GM23338 (cell line): ENCODE results near the gene CUX1. TPM values are rescaled to one million over a fixed set of nuclear protein-coding genes. Genes with fewer than 3 reads are reported as not detected.

Experiments used
- ATAC-seq: fragments of 200-7000 bp; cut with Tn5 transposase; 3 replicates; pipeline ENCODE4 v1.9.1; 2020
- DNase-seq: peaks from one replicate; pipeline ENCODE4 v3.0.0-alpha.2; 2015; ENCODE audit warnings: low spot score
- H2AFZ ChIP-seq: fragments of 200-600 bp; sonication (generic); 2 replicates; pipeline ENCODE4 v1.8.0; 2016; ENCODE audit warnings: antibody characterized with exemption, mild to moderate bottlenecking, moderate library complexity
- H3F3A ChIP-seq: fragments of 200-600 bp; sonication (generic); replicated peaks from 2 replicates; pipeline ENCODE4 v1.8.0; 2017; ENCODE audit warnings: antibody characterized with exemption, mixed run types, low read depth
- H3K27ac ChIP-seq: fragments of 200-600 bp; sonication (generic); 2 replicates; pipeline ENCODE4 v1.6.1; 2016; ENCODE audit warnings: low read depth
- H3K27me3 ChIP-seq: fragments of 200-600 bp; sonication (generic); 2 replicates; pipeline ENCODE4 v1.8.0; 2016; ENCODE audit warnings: mild to moderate bottlenecking, mixed run types, moderate library complexity; ENCODE audit not compliant: insufficient read depth
- H3K36me3 ChIP-seq: fragments of 200-600 bp; sonication (generic); 2 replicates; pipeline ENCODE4 v1.8.0; 2016; ENCODE audit warnings: mild to moderate bottlenecking; ENCODE audit not compliant: insufficient read depth
- H3K4me1 ChIP-seq: fragments of 200-600 bp; sonication (generic); 2 replicates; pipeline ENCODE4 v1.8.0; 2016; ENCODE audit warnings: mild to moderate bottlenecking, moderate library complexity; ENCODE audit not compliant: insufficient read depth
- H3K4me2 ChIP-seq: fragments of 200-600 bp; sonication (generic); 2 replicates; pipeline ENCODE4 v1.7.1; 2017; ENCODE audit warnings: mixed run types
- H3K4me3 ChIP-seq: fragments of 200-600 bp; sonication (generic); 2 replicates; pipeline ENCODE4 v1.6.1; 2016; ENCODE audit warnings: mixed run types
- H3K79me2 ChIP-seq: fragments of 200-600 bp; sonication (generic); replicated peaks from 2 replicates; pipeline ENCODE4 v1.8.0; 2017; ENCODE audit warnings: mild to moderate bottlenecking; ENCODE audit not compliant: insufficient read depth
- H3K9me2 ChIP-seq: fragments of 200-600 bp; sonication (generic); 2 replicates; pipeline ENCODE4 v1.8.0; 2017; ENCODE audit not compliant: insufficient read depth
- H4K20me1 ChIP-seq: fragments of 200-600 bp; sonication (generic); replicated peaks from 2 replicates; pipeline ENCODE4 v1.8.0; 2017; ENCODE audit warnings: mild to moderate bottlenecking; ENCODE audit not compliant: insufficient read depth
- H3K27ac Mint-ChIP-seq: 2 replicates; pipeline ENCODE4 v1.8.0; 2020; ENCODE audit warnings: inconsistent platforms, mild to moderate bottlenecking, moderate library complexity, mixed read lengths
- H3K27me3 Mint-ChIP-seq: 3 replicates; pipeline ENCODE4 v1.8.0; 2022; ENCODE audit warnings: low read depth, mild to moderate bottlenecking, moderate library complexity, mixed read lengths, inconsistent platforms; ENCODE audit not compliant: insufficient read depth, poor library complexity
- H3K36me3 Mint-ChIP-seq: 3 replicates; pipeline ENCODE4 v1.8.0; 2021; ENCODE audit warnings: low read depth, mild to moderate bottlenecking, inconsistent platforms, moderate library complexity, mixed read lengths
- H3K4me1 Mint-ChIP-seq: 3 replicates; pipeline ENCODE4 v1.8.0; 2020; ENCODE audit warnings: mild to moderate bottlenecking, inconsistent platforms, mixed read lengths
- H3K4me3 Mint-ChIP-seq: 3 replicates; pipeline ENCODE4 v1.8.0; 2021; ENCODE audit warnings: moderate library complexity, mild to moderate bottlenecking, inconsistent platforms, mixed read lengths
- H3K9me3 Mint-ChIP-seq: 3 replicates; pipeline ENCODE4 v1.8.0; 2020; ENCODE audit warnings: moderate library complexity, mild to moderate bottlenecking, inconsistent platforms, mixed read lengths
- CREB1 ChIP-seq: fragments of 250-450 bp; sonication (Bioruptor Pico); IDR thresholded peaks from 2 replicates; pipeline ENCODE4 v1.5.0; 2020; ENCODE audit warnings: low read depth, mild to moderate bottlenecking, moderate library complexity
- EZH2 ChIP-seq: fragments of 200-600 bp; sonication (generic); IDR thresholded peaks from one replicate; pipeline ENCODE4 v1.8.0; 2017; ENCODE audit warnings: antibody characterized with exemption, mild to moderate bottlenecking, low read depth; ENCODE audit not compliant: unreplicated experiment
- EZH2phosphoT487 ChIP-seq: fragments of 200-600 bp; sonication (generic); IDR thresholded peaks from one replicate; pipeline ENCODE4 v1.8.1; 2018; ENCODE audit warnings: antibody characterized with exemption; ENCODE audit not compliant: unreplicated experiment
- JUNB ChIP-seq: IDR thresholded peaks from one replicate; pipeline ENCODE4 v1.6.1; 2016; ENCODE audit warnings: antibody characterized with exemption; ENCODE audit not compliant: unreplicated experiment
- NANOG ChIP-seq: IDR thresholded peaks from 2 replicates; pipeline ENCODE4 v1.6.1; 2016; ENCODE audit warnings: antibody characterized with exemption, borderline replicate concordance
- POLR2AphosphoS5 ChIP-seq: IDR thresholded peaks from 2 replicates; pipeline ENCODE4 v1.6.1; 2016; ENCODE audit warnings: antibody characterized with exemption, low read depth
- STAT1 ChIP-seq: IDR thresholded peaks from one replicate; pipeline ENCODE4 v1.6.1; 2016; ENCODE audit warnings: antibody characterized with exemption; ENCODE audit not compliant: unreplicated experiment
- ZNF114 ChIP-seq: fragments of 250-450 bp; sonication (Bioruptor Pico); IDR thresholded peaks from 2 replicates; pipeline ENCODE4 v1.5.0; 2020; ENCODE audit warnings: mild to moderate bottlenecking, moderate library complexity
- ZNF331 ChIP-seq: fragments of 250-450 bp; sonication (Bioruptor Pico); IDR thresholded peaks from 2 replicates; pipeline ENCODE4 v1.5.0; 2020; ENCODE audit warnings: low read depth, mild to moderate bottlenecking, moderate library complexity
- polyA plus RNA-seq: library from polyadenylated mRNA; unstranded; fragments of >200 nt; fragmentation: Nextera tagmentation; extraction: Ambion mirVana; gene quantifications from 2 replicates; pipeline ENCODE4 v1.2.1, GENCODE V29; 2016
- total RNA-seq: library from RNA; depleted of rRNA; stranded (reverse); fragments of >200 nt; shearing (Covaris generic); gene quantifications from 2 replicates; pipeline ENCODE4 v1.2.3, GENCODE V29; 2014
- TF ChIP-seq, protein P1 (sequence below), 2 experiments: fragments of 200-600 bp in 1 of 2; sonication (generic) in 1 of 2; conservative IDR thresholded peaks; 2 replicates each; pipeline versions ENCODE4 v1.5.1 to v1.6.1; 2016 to 2017; ENCODE audit warnings: antibody characterized with exemption in 2 of 2, low read depth in 2 of 2, mild to moderate bottlenecking in 2 of 2, moderate library complexity in 1 of 2
- TF ChIP-seq, protein P2 (sequence below): IDR thresholded peaks from 2 replicates; pipeline ENCODE4 v1.6.1; 2016; ENCODE audit warnings: antibody characterized with exemption
- TF ChIP-seq, protein P3 (sequence below): fragments of 250-450 bp; sonication (Bioruptor Pico); IDR thresholded peaks from 2 replicates; pipeline ENCODE4 v1.5.0; 2020; ENCODE audit warnings: mild to moderate bottlenecking, moderate library complexity
- TF ChIP-seq, protein P4 (sequence below): IDR thresholded peaks from one replicate; pipeline ENCODE4 v1.6.1; 2018; ENCODE audit warnings: antibody characterized with exemption; ENCODE audit not compliant: unreplicated experiment

The CUX1 gene
- total and polyA plus RNA-seq, 2 experiments from 2014 or later, result 49.9 to 64.0 TPM

DNA sequence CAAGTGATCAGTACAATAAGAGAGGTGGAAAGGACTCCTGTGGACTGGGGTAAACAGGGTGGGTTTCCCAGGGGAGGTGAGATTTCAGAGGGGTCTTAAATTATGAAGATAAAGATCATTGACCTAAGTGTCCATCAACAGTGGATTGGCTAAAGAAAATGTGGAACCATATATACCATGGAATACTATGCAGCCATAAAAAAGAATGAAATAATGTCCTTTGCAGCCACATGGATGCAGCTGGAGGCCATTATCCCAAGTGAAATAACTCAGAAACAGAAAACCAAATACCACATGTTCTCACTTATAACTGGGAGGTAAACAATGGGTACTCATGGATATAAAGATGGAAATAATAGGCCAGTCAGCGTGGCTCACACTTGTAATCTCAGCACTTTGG, 28.9 kb upstream of the CUX1 start:
- H3K4me3 ChIP-seq, result no peak overlapping the region
- no peak overlapping the region for H3K4me2 ChIP-seq
- no peak for ATAC-seq
- H3K27me3 ChIP-seq, result no peaks in the 10 kb centered on the region
- Mint-ChIP-seq H3K27me3 (peaks cover 4% of the 10 kb centered on the region), H3K36me3 (no peaks in the 10 kb centered on the region), H3K4me3 (no peak overlapping the region), H3K9me3 (peaks cover 3% of the 10 kb centered on the region; the same call in 1 of the 3 replicates), H3K4me1 (no peaks in the 10 kb centered on the region), H3K27ac (no peak overlapping the region)
- H3K9me2 ChIP-seq, result no peaks in the 10 kb centered on the region
- no peak overlapping the region for H2AFZ ChIP-seq
- TF ChIP-seq, protein P1, sequence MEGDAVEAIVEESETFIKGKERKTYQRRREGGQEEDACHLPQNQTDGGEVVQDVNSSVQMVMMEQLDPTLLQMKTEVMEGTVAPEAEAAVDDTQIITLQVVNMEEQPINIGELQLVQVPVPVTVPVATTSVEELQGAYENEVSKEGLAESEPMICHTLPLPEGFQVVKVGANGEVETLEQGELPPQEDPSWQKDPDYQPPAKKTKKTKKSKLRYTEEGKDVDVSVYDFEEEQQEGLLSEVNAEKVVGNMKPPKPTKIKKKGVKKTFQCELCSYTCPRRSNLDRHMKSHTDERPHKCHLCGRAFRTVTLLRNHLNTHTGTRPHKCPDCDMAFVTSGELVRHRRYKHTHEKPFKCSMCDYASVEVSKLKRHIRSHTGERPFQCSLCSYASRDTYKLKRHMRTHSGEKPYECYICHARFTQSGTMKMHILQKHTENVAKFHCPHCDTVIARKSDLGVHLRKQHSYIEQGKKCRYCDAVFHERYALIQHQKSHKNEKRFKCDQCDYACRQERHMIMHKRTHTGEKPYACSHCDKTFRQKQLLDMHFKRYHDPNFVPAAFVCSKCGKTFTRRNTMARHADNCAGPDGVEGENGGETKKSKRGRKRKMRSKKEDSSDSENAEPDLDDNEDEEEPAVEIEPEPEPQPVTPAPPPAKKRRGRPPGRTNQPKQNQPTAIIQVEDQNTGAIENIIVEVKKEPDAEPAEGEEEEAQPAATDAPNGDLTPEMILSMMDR (conservative IDR thresholded peaks at IDR 0.05; ENCODE audit: low read depth in 2 of 2), result no peak
- TF ChIP-seq, protein P2, sequence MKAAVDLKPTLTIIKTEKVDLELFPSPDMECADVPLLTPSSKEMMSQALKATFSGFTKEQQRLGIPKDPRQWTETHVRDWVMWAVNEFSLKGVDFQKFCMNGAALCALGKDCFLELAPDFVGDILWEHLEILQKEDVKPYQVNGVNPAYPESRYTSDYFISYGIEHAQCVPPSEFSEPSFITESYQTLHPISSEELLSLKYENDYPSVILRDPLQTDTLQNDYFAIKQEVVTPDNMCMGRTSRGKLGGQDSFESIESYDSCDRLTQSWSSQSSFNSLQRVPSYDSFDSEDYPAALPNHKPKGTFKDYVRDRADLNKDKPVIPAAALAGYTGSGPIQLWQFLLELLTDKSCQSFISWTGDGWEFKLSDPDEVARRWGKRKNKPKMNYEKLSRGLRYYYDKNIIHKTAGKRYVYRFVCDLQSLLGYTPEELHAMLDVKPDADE, result no peak
- TF ChIP-seq ZNF114 (CRISPR knock-in tag) (no peak), STAT1 (no peak), EZH2phosphoT487 (no peak), JUNB (no peak), ZNF331 (no peak), POLR2AphosphoS5 (no peak), EZH2 (no peak), NANOG (no peak), CREB1 (CRISPR knock-in tag) (no peak)
- TF ChIP-seq, protein P3, sequence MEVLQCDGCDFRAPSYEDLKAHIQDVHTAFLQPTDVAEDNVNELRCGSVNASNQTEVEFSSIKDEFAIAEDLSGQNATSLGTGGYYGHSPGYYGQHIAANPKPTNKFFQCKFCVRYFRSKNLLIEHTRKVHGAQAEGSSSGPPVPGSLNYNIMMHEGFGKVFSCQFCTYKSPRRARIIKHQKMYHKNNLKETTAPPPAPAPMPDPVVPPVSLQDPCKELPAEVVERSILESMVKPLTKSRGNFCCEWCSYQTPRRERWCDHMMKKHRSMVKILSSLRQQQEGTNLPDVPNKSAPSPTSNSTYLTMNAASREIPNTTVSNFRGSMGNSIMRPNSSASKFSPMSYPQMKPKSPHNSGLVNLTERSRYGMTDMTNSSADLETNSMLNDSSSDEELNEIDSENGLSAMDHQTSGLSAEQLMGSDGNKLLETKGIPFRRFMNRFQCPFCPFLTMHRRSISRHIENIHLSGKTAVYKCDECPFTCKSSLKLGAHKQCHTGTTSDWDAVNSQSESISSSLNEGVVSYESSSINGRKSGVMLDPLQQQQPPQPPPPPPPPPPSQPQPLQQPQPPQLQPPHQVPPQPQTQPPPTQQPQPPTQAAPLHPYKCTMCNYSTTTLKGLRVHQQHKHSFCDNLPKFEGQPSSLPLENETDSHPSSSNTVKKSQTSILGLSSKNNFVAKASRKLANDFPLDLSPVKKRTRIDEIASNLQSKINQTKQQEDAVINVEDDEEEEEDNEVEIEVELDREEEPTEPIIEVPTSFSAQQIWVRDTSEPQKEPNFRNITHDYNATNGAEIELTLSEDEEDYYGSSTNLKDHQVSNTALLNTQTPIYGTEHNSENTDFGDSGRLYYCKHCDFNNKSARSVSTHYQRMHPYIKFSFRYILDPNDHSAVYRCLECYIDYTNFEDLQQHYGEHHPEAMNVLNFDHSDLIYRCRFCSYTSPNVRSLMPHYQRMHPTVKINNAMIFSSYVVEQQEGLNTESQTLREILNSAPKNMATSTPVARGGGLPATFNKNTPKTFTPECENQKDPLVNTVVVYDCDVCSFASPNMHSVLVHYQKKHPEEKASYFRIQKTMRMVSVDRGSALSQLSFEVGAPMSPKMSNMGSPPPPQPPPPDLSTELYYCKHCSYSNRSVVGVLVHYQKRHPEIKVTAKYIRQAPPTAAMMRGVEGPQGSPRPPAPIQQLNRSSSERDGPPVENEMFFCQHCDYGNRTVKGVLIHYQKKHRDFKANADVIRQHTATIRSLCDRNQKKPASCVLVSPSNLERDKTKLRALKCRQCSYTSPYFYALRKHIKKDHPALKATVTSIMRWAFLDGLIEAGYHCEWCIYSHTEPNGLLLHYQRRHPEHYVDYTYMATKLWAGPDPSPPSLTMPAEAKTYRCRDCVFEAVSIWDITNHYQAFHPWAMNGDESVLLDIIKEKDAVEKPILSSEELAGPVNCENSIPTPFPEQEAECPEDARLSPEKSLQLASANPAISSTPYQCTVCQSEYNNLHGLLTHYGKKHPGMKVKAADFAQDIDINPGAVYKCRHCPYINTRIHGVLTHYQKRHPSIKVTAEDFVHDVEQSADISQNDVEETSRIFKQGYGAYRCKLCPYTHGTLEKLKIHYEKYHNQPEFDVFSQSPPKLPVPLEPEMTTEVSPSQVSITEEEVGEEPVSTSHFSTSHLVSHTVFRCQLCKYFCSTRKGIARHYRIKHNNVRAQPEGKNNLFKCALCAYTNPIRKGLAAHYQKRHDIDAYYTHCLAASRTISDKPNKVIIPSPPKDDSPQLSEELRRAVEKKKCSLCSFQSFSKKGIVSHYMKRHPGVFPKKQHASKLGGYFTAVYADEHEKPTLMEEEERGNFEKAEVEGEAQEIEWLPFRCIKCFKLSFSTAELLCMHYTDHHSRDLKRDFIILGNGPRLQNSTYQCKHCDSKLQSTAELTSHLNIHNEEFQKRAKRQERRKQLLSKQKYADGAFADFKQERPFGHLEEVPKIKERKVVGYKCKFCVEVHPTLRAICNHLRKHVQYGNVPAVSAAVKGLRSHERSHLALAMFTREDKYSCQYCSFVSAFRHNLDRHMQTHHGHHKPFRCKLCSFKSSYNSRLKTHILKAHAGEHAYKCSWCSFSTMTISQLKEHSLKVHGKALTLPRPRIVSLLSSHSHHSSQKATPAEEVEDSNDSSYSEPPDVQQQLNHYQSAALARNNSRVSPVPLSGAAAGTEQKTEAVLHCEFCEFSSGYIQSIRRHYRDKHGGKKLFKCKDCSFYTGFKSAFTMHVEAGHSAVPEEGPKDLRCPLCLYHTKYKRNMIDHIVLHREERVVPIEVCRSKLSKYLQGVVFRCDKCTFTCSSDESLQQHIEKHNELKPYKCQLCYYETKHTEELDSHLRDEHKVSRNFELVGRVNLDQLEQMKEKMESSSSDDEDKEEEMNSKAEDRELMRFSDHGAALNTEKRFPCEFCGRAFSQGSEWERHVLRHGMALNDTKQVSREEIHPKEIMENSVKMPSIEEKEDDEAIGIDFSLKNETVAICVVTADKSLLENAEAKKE (CRISPR knock-in tag), result no peak
- TF ChIP-seq, protein P4, sequence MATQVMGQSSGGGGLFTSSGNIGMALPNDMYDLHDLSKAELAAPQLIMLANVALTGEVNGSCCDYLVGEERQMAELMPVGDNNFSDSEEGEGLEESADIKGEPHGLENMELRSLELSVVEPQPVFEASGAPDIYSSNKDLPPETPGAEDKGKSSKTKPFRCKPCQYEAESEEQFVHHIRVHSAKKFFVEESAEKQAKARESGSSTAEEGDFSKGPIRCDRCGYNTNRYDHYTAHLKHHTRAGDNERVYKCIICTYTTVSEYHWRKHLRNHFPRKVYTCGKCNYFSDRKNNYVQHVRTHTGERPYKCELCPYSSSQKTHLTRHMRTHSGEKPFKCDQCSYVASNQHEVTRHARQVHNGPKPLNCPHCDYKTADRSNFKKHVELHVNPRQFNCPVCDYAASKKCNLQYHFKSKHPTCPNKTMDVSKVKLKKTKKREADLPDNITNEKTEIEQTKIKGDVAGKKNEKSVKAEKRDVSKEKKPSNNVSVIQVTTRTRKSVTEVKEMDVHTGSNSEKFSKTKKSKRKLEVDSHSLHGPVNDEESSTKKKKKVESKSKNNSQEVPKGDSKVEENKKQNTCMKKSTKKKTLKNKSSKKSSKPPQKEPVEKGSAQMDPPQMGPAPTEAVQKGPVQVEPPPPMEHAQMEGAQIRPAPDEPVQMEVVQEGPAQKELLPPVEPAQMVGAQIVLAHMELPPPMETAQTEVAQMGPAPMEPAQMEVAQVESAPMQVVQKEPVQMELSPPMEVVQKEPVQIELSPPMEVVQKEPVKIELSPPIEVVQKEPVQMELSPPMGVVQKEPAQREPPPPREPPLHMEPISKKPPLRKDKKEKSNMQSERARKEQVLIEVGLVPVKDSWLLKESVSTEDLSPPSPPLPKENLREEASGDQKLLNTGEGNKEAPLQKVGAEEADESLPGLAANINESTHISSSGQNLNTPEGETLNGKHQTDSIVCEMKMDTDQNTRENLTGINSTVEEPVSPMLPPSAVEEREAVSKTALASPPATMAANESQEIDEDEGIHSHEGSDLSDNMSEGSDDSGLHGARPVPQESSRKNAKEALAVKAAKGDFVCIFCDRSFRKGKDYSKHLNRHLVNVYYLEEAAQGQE, result no peak
- H4K20me1 ChIP-seq, result no peaks in the 10 kb centered on the region
- H3K36me3 ChIP-seq, result no peaks in the 10 kb centered on the region
- no peak overlapping the region for H3K27ac ChIP-seq
- no peaks in the 10 kb centered on the region for H3K4me1 ChIP-seq
- no peaks in the 10 kb centered on the region for H3F3A ChIP-seq
- no peak for DNase-seq
- no peaks in the 10 kb centered on the region for H3K79me2 ChIP-seq
